Superior temporal gyrus (tissue), 1 donor: ENCODE data around the gene LMNA.
"Not testable (repeated sequence)": the region's sequence is repeated elsewhere in the genome, so short reads cannot be mapped to it uniquely, and the experiment has no call there.

Experiments used
- DNase-seq: peaks from one replicate; pipeline ENCODE4 v3.0.0-alpha.2; 2016; ENCODE audit errors: extremely low spot score

The LMNA gene

GRCh38 chr1:156104861-156105832 is 9.4 kb upstream of the LMNA start:
- no peak for DNase-seq

GRCh38 chr1:156106624-156107488 is 7.7 kb upstream of the LMNA start:
- peak; percentile 35 for DNase-seq

DNA sequence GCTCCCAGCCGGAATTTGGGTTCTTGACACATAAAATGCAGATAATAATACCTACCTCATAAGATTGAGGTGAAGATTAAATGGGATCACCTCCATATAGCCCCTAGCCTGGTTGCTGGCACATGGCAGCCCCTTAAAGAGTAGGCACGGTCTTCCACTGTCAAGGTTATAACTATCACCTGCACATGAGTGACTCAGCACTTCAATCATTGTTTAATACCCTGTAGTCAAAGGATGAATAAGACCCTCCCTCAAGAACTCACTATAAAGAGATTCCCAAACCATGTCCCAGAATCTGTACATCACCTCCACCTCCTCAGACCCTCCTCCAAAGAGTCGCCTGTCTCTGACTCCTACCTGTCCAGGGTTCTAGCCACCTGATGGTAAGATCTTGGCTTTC is 6.5 kb upstream of the LMNA start:
- DNase-seq, result no peak

- DNase-seq, result no peak
Observed at GRCh38 chr1:156108664-156109241, 5.8 kb upstream of the LMNA start.

GRCh38 chr1:156110252-156110651 is 4.3 kb upstream of the LMNA start:
- no peak for DNase-seq

GRCh38 chr1:156111355-156111962 is 3.1 kb upstream of the LMNA start:
- DNase-seq, result no peak

DNA sequence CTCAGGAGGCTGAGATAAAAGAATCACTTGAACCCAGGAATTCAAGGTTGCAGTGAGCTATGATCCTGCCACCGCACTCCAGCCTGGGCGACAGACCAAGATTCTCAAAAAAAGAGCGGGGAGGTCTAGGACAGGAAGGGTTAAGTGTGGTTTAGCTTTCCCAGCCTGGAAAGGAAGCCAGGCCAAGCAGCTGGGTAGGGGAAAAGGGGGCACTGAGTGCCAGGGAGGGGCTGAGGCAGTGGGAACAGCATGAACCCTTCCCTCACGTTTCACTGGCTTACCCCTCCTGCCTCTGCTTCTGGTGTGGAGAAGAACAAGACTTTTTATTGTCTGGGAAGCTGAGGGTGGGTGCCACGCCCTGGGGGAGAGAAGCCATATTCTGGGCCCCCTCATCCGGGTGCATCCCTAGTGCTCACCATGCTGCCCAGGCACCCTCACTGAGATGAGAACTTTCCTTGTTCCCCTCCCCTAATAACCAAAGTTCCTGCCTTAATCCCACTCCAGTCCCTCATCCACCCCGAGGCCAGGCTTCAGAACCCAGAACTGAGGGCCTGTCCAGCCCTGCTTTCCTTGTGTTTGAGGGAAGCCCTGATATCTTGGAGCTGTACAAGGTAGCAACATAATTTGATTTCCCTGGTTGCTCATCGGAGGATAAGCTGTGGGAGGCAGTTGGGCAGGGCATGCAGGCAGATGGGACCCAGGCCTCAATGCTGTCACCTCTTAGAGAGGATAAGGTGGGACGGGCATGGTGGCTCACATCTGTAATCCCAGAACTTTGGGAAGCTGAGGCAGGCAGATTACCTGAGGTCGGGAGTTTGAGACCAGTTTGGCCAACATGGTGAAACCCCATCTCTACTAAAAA is 2.0 kb upstream of the LMNA start:
- no peak for DNase-seq

GRCh38 chr1:156113282-156113950 is 1.1 kb upstream of the LMNA start:
- no peak for DNase-seq

DNA sequence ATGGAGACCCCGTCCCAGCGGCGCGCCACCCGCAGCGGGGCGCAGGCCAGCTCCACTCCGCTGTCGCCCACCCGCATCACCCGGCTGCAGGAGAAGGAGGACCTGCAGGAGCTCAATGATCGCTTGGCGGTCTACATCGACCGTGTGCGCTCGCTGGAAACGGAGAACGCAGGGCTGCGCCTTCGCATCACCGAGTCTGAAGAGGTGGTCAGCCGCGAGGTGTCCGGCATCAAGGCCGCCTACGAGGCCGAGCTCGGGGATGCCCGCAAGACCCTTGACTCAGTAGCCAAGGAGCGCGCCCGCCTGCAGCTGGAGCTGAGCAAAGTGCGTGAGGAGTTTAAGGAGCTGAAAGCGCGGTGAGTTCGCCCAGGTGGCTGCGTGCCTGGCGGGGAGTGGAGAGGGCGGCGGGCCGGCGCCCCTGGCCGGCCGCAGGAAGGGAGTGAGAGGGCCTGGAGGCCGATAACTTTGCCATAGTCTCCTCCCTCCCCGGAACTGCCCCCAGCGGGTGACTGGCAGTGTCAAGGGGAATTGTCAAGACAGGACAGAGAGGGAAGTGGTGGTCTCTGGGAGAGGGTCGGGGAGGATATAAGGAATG is 505 bp downstream of the LMNA start:
- DNase-seq, result peak; percentile 49

DNA sequence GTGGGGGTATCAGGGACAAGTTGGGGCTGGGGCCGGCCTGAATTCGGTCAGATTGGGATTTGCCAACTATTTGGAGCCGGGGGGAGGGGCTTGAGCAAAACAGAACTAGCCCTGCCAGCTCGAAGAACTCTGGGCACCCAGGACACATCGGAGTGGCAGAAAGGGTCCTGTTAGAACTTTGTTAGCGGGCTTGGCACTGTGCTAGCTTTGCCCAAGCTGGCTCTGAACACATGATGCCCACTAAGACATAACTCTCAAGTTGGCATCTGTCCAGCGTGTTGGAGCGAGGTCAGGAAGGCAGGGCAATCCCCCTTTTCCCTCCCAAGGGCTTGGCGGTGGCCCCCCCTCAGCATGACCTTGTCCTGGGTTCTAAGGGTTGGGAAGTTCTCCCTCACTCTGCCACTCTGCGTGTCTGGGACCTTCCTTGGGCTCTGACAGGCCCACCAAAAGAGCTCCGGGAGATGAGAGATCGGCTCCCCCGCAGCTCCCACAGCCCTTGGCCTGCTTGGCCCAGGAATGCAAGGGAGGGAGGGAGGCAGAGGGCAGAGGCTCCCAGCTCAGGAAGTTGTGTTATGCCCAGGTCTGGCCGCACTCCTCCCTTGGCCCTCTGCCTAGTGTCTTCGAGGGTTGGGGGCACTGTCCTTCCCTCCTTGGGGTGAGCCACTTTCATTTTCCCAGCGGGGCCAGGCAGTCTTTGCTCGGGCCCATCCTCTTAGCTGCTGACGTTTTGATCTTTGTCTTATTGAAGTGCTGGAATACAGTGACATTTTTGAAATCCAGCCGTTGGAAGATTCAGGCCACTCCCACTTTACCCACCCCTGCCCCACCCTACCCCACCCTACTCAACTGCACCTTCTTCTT is 1.2 kb downstream of the LMNA start:
- DNase-seq, result peak; percentile 59

GRCh38 chr1:156116731-156117130 is 2.2 kb downstream of the LMNA start:
- DNase-seq, result not testable (repeated sequence)

DNA sequence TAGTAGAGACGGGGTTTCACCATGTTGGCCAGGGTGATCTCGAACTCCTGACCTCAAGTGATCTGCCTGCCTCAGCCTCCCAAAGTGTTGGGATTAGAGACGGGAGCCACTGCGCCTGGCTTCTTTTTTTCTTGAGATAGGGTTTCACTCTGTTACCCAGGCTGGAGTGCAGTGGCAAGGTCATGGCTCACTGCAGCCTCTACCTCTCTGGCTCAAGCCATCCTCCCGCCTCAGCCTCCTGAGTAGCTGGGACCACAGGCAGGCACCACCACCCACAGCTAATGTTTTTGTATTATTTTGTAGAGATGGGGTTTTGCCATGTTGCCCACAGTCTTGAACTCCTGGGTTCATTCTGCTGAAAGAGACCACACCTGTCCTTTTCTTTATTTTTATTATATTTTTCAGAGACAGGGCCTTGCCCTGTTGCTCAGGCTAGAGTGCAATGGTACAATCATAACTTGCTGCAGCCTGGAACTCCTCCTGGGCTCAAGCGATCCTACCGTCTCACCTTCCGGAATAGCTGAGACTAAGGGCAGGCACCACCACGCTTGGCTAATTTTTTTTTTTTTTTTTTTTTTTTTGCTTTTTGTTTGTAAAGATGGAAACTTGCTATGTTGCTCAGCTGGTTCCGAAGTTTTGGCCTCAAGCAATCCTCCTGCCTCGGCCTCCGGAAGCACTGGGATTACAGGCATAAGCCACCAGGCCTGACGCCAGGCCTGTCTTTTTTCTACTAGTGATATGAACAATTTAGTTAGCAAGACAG is 3.1 kb downstream of the LMNA start:
- no peak for DNase-seq

DNA sequence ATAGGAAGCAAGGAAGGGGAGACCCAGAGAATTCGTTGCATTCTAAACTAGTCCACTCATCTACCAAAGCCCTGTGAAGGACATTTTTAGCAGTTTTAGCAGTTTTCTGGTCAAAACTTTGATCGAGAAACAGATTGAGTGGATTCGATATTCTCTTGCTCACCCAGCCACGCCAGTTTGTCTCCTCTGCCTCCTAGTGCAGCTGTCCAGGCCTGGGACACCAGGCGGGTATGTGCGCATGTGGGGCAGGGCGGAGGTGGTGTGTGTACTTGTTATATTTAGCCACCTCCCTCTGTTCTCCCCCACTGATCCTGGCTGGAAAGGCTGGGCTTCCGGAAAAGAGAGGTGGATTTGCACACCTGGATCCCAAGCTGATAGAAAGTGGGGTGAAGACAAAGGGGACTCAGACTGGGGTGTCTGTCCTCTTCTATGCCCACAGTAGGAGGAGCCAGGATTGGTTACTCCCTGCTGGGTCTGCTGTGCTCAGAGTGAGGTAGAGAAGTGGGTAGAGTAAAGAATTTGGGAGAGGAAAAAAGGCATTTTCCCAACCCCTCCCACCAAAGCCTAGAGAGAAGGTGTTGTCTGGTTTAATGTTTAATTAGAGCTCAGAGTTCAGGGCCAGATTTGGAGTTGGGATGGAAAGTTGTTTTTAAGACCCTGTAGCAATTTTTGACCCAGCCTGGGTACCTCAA is 3.8 kb downstream of the LMNA start:
- DNase-seq, result no peak

- no peak for DNase-seq
Observed at GRCh38 chr1:156119503-156120209, 5.1 kb downstream of the LMNA start.

- no peak for DNase-seq
Observed at GRCh38 chr1:156120318-156120717, 5.8 kb downstream of the LMNA start.

DNA sequence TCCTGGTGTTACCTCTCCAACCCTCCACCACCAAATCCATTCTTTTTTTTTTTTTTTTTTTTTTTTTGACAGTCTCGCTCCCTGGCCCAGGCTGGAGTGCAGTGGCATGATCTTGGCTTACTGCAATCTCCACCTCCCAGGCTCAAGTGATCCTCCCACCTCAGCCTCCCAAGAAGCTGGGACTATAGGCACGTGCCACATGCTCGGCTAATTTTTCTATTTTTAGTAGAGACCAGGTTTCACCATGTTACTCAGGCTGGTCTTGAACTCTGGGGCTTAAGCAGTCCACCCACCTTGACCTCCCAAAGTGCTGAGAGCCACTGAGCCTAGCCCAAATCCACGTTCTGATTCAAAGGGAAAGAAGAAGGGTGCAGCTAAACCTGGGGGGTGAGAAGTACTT is 6.5 kb downstream of the LMNA start:
- not testable (repeated sequence) for DNase-seq

DNA sequence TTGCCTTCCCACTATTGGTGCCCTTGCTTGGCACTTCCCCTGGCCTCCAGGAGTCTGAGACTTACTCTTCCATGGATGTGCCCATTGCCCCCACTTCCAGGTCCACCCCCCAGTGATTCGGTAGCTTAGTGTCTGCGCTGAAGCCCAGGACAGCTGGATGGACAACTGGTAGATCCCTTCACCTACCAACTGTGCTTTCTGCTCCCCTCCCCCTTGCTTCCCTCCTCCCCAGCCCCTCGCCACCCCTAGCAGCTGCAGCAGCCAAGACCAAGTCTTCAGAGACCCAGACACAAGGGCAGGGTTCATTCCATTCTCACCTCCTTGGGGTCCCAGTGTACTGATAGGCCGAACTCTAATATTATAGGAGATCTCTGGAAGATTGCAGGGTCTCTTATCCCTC is 6.9 kb downstream of the LMNA start:
- no peak for DNase-seq
